ENCODE measurements around the gene TNPO1. TPM values are rescaled to one million over a fixed set of nuclear protein-coding genes. Genes with fewer than 3 reads are reported as not detected.

TNPO1 gene
- total and polyA plus RNA-seq, 9 of the 15 experiments (the other 6 are each of a cell fraction or from before 2014, with no cell fraction given): 20.8 to 176 (median 97.9) TPM

GRCh38 chr5:72847989-72848473 is 31.6 kb downstream of the TNPO1 start (continued):
- TF ChIP-seq NONO (IDR thresholded peaks at IDR 0.05; ENCODE audit: low read depth in 2 of 2, low read length in 1 of 2) (peak; percentile 19 to 80; a peak in 2 of 4 replicates), CCNT2 (IDR thresholded peaks at IDR 0.05; ENCODE audit: borderline replicate concordance, extremely low read depth, insufficient read length, low read depth, low read length) (peak; percentile 78), FOXP4 (CRISPR knock-in tag; IDR thresholded peaks at IDR 0.05; ENCODE audit: borderline replicate concordance) (0 out of 2 replicates have a peak, but pooled peaks have one; percentile 49), THAP12 (CRISPR knock-in tag; IDR thresholded peaks at IDR 0.05) (peak; percentile 92), PYGO2 (tag; IDR thresholded peaks at IDR 0.05) (no peak), TAF1 (IDR thresholded peaks at IDR 0.05; ENCODE audit: control insufficient read depth, extremely low read depth, insufficient read depth, low read length, severe bottlenecking) (peak; percentile 98), GTF2E2 (tag; IDR thresholded peaks at IDR 0.05) (peak; percentile 47; the same call in 1 of the 2 replicates), MAFG (tag; conservative IDR thresholded peaks at IDR 0.05) (peak; percentile 33), ZNF583 (CRISPR knock-in tag; IDR thresholded peaks at IDR 0.05) (no peak), TAL1 (IDR thresholded peaks at IDR 0.05) (no peak), ASH1L (IDR thresholded peaks at IDR 0.05; ENCODE audit: borderline replicate concordance, low read depth, partially characterized antibody) (no peak), ZBTB9 (CRISPR knock-in tag; IDR thresholded peaks at IDR 0.05) (peak; percentile 47; the same call in 1 of the 2 replicates), JUND (IDR thresholded peaks at IDR 0.05; ENCODE audit: borderline replicate concordance, low read depth, low read length) (peak; percentile 96), JUND (tag; IDR thresholded peaks at IDR 0.05; ENCODE audit: borderline replicate concordance, low read depth, low read length) (peak; percentile 94; the same call in 2 of the 3 replicates), MLLT1 (IDR thresholded peaks at IDR 0.05) (peak; percentile 39 to 89; a peak in 3 of 4 replicates), ID3 (CRISPR knock-in tag; IDR thresholded peaks at IDR 0.05) (no peak), ID3 (tag; IDR thresholded peaks at IDR 0.05) (peak; percentile 50; the same call in 1 of the 2 replicates), TBP (optimal IDR thresholded peaks at IDR 0.05; ENCODE audit: low read depth, low read length) (peak; percentile 91), RB1 (IDR thresholded peaks at IDR 0.05; ENCODE audit: low read depth) (0 out of 2 replicates have a peak, but pooled peaks have one; percentile 17), KDM5B (IDR thresholded peaks at IDR 0.05; ENCODE audit: insufficient replicate concordance, low read depth, low read length) (peak; percentile 88)
